Measurements from ENCODE around the gene PTPRN2.

- no peak for TF ChIP-seq CTCF (conservative IDR thresholded peaks at IDR 0.05; ENCODE audit: low read depth, low read length)
- no peak for TF ChIP-seq EZH2 (IDR thresholded peaks at IDR 0.05; ENCODE audit: borderline replicate concordance, low read depth, low read length, poor library complexity, severe bottlenecking)
Observed at GRCh38 chr7:158028971-158029370, 558.7 kb downstream of the PTPRN2 start.

All from A673 (cell line).